HFFc6 (cell line): Measurements from ENCODE around the gene IL1R2. TPM values are rescaled to one million over a fixed set of nuclear protein-coding genes. Genes with fewer than 3 reads are reported as not detected.
A peak's percentile ranks its signal among the peaks of the same experiment; 100 is the strongest.
"Not testable (repeated sequence)": the region's sequence is repeated elsewhere in the genome, so short reads cannot be mapped to it uniquely, and the experiment has no call there.

Experiments used
- DNase-seq: peaks from one replicate; pipeline ENCODE4 v3.0.0-alpha.2; 2018
- H3K27ac Mint-ChIP-seq: 2 replicates; pipeline ENCODE4 v1.8.0; 2020; ENCODE audit warnings: mild to moderate bottlenecking, mixed read lengths
- H3K27me3 Mint-ChIP-seq: 2 replicates; pipeline ENCODE4 v1.8.0; 2021; ENCODE audit warnings: mild to moderate bottlenecking, moderate library complexity, mixed read lengths; ENCODE audit not compliant: insufficient read depth
- H3K36me3 Mint-ChIP-seq: 2 replicates; pipeline ENCODE4 v1.8.0; 2021; ENCODE audit warnings: low read depth, mixed read lengths
- H3K4me1 Mint-ChIP-seq: 2 replicates; pipeline ENCODE4 v1.8.0; 2020; ENCODE audit warnings: low read depth, mixed read lengths
- H3K4me3 Mint-ChIP-seq: 2 replicates; pipeline ENCODE4 v1.8.0; 2020; ENCODE audit warnings: mild to moderate bottlenecking, moderate library complexity, mixed read lengths
- H3K9me3 Mint-ChIP-seq: 2 replicates; pipeline ENCODE4 v1.8.0; 2020; ENCODE audit warnings: mild to moderate bottlenecking, mixed read lengths
- CTCF ChIP-seq: fragments of 200-600 bp; sonication (generic); IDR thresholded peaks from 2 replicates; pipeline ENCODE4 v1.5.0; 2021; ENCODE audit warnings: antibody characterized with exemption, mild to moderate bottlenecking
- total RNA-seq, 6 experiments: library from RNA; stranded (reverse); fragmentation: NEBNext Ultra II Directional; extraction: Animal tissue kit (Norgen Biotek cat#: 25700); gene quantifications; 2 replicates in 1 of 6; 3 replicates in 5 of 6; pipeline ENCODE4 v1.2.3, GENCODE V29; 2021

IL1R2 gene
- total RNA-seq, 6 experiments from 2014 or later, result 0.25 to 0.36 TPM; not detected in 4

DNA sequence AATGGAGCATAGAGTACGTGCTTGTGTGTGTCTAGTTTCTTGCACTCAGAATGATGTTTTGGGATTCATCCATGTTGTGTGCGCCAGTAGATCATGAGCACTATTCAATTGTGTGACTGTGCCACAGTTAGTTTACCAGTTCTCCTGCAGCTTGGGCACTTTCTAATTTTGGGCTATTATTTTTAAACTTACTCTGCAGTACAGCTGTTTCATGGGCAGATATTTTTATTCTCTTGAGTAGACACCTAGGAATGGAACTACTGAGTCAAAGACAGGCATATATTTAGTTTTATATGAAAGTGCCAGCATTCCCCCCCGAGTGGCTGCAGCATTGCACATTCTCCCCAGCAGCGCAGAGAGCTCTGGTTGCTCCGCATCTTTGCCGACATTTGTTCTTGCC is 74.8 kb downstream of the IL1R2 start:
- DNase-seq, result no peak
- peak overlapping the region; percentile 97 for H3K27ac Mint-ChIP-seq
- H3K27me3 Mint-ChIP-seq, result no peaks in the 10 kb centered on the region; the same call in 1 of the 2 replicates
- no peak for TF ChIP-seq CTCF
- peaks cover 21% of the 10 kb centered on the region for H3K9me3 Mint-ChIP-seq
- peaks cover 66% of the 10 kb centered on the region for H3K4me1 Mint-ChIP-seq
- peaks cover 20% of the 10 kb centered on the region for H3K36me3 Mint-ChIP-seq
- H3K4me3 Mint-ChIP-seq, result peak overlapping the region; percentile 82; the same call in 1 of the 2 replicates

GRCh38 chr2:102068126-102068525 is 76.4 kb downstream of the IL1R2 start:
- H3K27ac Mint-ChIP-seq, DNase-seq, H3K27me3 Mint-ChIP-seq, H3K4me3 Mint-ChIP-seq: not testable (repeated sequence)
- peaks cover 20% of the 10 kb centered on the region for H3K36me3 Mint-ChIP-seq
- peaks cover 21% of the 10 kb centered on the region for H3K9me3 Mint-ChIP-seq
- H3K4me1 Mint-ChIP-seq, result peaks cover 59% of the 10 kb centered on the region

DNA sequence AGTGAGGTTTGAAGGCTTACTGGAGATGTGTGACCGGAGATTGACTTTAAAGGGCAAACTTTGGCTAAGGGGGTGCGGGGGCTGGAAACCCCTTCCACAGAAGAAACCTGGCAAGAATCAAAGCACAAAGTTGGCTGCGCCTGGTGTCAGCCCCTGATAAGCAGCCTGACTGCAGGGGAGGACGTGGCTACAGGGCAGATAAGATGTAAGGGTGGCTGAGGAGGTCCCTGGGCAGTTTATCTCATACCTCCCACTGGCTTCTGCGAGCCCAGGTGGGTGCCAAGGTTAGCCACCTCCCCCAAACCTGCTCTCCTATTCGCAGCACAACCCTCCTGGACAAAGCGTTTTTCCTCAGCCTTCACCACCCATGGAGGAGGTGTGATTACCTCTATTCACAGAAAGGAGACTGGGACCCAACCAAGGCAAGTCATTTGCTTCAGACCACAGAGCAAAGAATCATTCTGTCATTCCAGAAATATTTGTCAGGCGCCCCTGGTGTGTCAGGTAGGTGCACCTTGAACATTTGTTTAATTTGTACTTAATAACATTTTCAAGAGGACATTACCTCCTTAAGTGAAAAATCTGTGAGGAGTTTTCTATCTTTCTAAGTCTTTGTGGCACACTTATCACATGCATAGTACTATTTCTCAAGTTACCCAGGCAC is 77.7 kb downstream of the IL1R2 start:
- Mint-ChIP-seq H3K27ac (peak overlapping the region; percentile 92), H3K36me3 (peaks cover 20% of the 10 kb centered on the region), H3K4me3 (peak overlapping the region; percentile 64), H3K4me1 (peaks cover 53% of the 10 kb centered on the region), H3K9me3 (peaks cover 21% of the 10 kb centered on the region), H3K27me3 (no peaks in the 10 kb centered on the region; the same call in 1 of the 2 replicates)
- no peak for DNase-seq
- TF ChIP-seq CTCF, result no peak

DNA sequence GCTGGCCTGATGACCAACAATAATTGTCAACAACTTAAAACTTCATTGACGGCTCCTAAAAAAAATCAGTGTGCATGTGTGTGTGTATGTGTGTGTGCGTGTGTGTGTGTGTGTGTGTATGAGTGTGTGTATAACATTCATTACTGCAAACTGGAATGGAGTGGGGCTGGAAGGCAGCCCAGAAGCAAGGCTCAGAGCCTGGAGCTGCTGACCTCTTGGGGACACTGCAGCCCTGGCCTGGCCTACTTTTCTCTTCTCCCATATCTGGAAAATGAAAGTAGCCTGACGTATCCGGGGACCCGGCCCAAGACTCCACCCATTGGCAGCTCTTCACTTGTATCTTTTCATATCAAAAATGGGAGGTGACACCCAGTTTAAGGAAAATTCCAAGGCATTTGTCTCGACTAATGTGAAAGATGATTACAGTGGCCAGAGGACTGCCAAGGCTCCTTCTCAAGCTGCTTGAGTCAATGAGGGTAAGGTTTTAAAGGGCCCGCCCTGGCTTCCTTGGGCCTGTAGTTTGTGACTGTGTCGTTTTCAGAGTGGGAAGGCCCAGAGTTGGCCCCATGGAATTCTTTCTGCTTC is 78.4 kb downstream of the IL1R2 start:
- peak; percentile 88 for DNase-seq
- H3K27ac Mint-ChIP-seq, result peak overlapping the region; percentile 92
- peaks cover 15% of the 10 kb centered on the region for H3K36me3 Mint-ChIP-seq
- H3K27me3 Mint-ChIP-seq, result no peaks in the 10 kb centered on the region; the same call in 1 of the 2 replicates
- peak overlapping the region; percentile 64 for H3K4me3 Mint-ChIP-seq
- peaks cover 15% of the 10 kb centered on the region for H3K9me3 Mint-ChIP-seq
- H3K4me1 Mint-ChIP-seq, result peaks cover 47% of the 10 kb centered on the region
- no peak; the same call in 1 of the 2 replicates for TF ChIP-seq CTCF

GRCh38 chr2:102072741-102073140 is 81.0 kb downstream of the IL1R2 start:
- no peaks in the 10 kb centered on the region; the same call in 1 of the 2 replicates for H3K36me3 Mint-ChIP-seq
- no peak overlapping the region for H3K4me3 Mint-ChIP-seq
- H3K4me1 Mint-ChIP-seq, result peaks cover 28% of the 10 kb centered on the region
- H3K27ac Mint-ChIP-seq, result no peak overlapping the region; the same call in 1 of the 2 replicates
- TF ChIP-seq CTCF, result no peak
- no peaks in the 10 kb centered on the region for H3K9me3 Mint-ChIP-seq
- no peaks in the 10 kb centered on the region for H3K27me3 Mint-ChIP-seq
- no peak for DNase-seq

GRCh38 chr2:102073168-102073724 is 81.5 kb downstream of the IL1R2 start:
- no peak for DNase-seq
- H3K27ac Mint-ChIP-seq, result no peak overlapping the region
- no peaks in the 10 kb centered on the region for H3K9me3 Mint-ChIP-seq
- H3K4me1 Mint-ChIP-seq, result peaks cover 28% of the 10 kb centered on the region
- H3K4me3 Mint-ChIP-seq, result no peak overlapping the region
- H3K27me3 Mint-ChIP-seq, result no peaks in the 10 kb centered on the region
- H3K36me3 Mint-ChIP-seq, result no peaks in the 10 kb centered on the region; the same call in 1 of the 2 replicates
- TF ChIP-seq CTCF, result no peak
